Islet precursor cell (in vitro differentiated cells): ENCODE results near the gene NOS2.

Source experiments
- DNase-seq: peaks from one replicate; pipeline ENCODE4 v3.0.0-alpha.2; 2018

The NOS2 gene

GRCh38 chr17:27818401-27819105, 18.2 kb upstream of the NOS2 start:
- DNase-seq: no peak

DNA sequence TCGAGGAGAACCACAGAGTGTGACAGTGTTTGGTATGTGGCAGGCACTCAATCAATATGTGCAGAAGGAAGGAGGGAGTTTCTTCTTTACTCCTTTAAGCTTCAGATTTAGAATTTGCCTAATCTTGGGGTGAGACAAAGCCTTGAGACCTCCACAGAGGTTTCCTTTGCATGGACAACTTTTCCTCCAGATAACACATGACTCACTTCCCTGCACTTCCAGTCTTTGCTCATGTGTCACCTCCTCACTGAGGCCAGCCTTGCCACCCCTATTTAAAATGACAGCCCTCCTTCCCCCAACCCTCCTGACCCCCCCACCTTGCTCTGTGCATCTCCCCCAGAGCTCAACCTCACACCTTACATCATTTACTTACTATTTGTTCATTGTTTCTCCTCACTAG, 17.4 kb upstream of the NOS2 start:
- no peak for DNase-seq

DNA sequence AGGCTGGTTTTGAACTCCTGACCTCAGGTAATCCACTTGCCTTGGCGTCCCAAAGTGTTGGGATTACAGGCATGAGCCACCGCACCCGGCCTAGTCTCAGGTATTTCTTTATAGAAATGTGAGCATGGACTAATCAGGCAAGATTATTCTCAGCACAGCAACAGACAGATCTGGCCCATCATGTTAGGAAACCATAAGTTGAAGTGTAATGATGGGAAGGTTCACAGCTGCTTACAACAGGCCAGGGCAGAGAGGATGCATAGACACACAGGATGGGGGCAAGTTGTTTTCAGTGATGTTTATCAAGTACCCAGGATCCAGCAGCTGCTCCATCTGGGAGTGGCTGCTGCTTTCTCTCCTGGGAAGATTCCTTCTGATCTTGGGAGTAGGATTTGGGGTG, 16.6 kb upstream of the NOS2 start:
- DNase-seq: peak; percentile 41

DNA sequence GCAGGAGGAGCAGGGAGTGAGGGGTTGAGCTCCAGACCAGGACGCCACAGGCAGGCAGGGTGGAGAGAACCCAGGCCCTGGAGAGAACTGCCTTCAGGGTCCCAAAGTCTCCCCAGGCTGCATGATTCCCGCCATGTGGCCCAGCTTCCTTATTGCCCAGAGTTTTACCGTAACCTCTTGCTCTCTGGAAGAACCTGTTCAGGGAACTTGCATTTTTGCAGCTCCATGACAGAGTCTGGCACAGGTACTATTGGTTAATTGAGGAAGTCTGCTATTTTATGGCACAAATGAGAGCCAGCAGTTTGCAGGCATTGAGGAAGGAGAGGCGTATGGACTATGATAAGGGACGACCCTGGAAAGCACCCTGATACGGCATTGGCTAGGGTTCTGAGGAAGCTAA, 11.6 kb upstream of the NOS2 start:
- DNase-seq: no peak

- DNase-seq: peak; percentile 68
These were observed 10.7 kb upstream of the NOS2 start for GRCh38 chr17:27810902-27811557.

DNA sequence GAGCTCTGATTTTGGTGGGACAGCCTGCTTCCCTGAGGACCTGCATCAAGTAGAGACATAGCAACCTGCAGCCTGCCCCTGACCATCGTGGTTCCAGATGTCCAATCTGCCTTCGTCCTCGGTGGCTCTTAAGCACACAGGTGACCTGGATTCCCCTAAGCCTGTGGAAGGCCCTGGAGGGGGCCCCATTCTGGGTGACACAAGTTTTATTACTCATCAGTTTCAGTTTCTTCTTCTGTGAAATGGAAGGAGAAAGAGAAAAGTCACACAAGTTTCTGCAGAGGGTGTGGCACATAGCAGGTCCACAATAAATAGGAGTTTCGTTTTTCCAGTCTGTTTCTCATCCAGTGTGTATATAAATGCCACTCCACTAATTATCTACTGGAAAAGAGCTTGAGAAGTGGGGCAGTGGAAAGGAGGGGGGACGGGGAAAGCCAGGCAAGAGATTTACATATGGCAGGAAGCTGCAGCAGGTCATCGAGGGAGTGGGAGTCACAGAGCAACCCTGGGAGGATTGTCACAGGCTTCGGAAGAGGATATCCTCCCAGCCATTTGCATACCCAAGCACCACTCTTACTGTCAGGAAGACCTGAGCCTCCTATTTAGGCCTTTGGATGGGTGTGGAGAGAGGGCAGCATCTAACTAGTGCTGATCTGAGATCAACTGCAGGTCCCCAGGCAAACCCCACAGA, 10.0 kb upstream of the NOS2 start:
- peak; percentile 47 for DNase-seq

DNA sequence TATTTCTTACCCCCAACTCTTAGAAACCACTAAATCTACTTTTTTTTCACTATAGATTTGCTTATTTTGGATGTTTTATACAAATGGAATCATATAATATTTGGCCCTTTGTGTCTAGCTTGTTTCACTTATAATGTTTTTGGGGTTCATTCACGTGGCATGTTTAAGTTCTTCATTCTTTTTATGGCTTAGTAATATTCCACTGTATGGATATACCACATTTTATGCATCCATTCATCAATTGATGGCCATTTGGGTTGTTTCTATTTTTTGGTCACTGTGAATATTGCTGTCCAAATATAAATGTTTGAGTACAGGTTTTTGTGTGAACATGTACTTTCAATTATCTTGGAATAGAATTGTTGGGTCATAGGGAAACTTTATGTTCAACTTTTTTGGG, 9.2 kb upstream of the NOS2 start:
- no peak for DNase-seq

GRCh38 chr17:27808628-27809027, 8.3 kb upstream of the NOS2 start:
- no peak for DNase-seq

DNA sequence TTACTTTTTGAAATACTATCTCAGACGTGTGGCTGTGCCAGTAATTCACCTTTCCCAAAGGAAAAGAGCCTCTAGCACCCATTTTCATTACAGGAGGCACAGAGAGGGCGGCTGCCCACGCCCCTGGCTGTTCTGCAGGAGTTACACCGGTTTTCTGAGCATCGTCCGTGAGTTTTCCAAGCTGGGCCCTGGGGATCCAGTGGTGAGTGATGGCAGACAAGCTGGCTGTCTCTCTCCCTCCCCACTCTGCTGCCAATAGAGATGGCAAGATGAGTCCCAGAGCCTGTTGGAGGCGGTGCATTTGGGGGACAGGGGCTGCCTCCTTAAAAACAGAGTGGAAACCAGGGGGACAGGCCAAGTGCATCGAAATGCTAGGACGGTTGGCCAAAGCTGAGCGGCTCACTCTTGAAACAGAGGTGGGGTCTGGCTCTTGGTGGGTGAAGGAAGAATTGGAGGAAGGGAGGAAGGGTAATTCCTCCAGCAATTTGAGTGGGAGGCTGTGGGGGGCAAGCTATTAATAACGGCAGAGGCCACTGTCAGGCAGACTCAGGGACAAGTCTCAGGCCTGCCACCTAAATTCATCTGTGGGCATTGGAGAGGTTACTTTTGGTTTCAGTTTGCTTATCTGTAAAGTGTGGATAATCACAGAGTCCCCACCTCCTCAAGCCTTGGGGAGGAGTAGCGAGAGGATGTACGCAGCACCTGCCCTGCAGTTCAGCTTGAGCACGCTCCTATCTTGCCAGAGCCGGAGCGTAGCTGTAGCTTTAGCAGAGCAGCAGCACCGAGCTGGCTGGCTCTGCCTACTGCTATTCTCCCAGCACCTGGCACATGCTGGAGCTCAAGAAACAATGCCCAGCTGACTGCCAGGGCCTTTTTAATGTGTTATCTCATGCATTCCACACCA, 7.5 kb upstream of the NOS2 start:
- no peak for DNase-seq

GRCh38 chr17:27805520-27806146, 5.3 kb upstream of the NOS2 start:
- peak; percentile 97 for DNase-seq

DNA sequence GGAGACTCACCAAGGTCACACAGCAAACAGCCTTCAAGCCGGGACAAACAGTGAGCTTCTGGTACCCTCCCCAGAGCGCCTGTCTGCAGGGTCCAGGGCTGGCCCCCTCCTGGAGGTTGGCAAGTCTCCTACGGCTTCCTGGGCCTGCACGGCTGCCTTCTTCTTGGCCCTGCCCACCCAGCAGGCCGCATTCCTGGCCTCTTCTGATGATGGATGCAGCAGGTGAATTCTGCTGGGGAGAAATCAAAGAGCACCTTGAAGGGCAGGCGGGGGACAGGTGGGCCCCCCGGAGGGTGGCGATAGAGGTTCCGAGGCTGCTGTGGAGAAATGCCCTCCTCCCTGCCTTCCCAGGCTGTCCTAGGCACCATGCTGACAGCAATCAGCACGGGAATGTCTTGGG, 3.8 kb upstream of the NOS2 start:
- no peak for DNase-seq

GRCh38 chr17:27802962-27803680, 2.8 kb upstream of the NOS2 start:
- DNase-seq: peak; percentile 83

DNA sequence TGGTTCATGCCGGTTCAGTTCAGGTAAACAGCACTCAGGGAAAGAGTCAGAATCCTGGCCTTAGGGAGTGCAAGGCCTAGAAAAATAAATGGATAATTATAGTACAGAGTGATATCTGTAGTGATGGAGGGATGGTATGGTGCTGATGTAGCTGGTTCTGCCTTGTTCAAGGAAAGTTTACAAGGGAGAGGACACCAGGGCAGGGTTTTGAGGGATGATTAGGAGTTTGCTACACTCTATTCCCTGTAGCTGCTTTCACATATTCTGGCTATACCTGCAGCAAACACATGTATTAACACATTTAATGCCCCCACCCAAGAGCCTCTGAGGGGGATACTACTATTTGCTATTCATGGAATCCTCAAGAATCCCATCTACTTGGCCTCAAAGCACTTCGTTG, 1.7 kb upstream of the NOS2 start:
- DNase-seq: no peak

GRCh38 chr17:27798376-27798775, 2.0 kb downstream of the NOS2 start:
- DNase-seq: no peak

GRCh38 chr17:27797390-27798091, 2.8 kb downstream of the NOS2 start:
- DNase-seq: no peak

DNA sequence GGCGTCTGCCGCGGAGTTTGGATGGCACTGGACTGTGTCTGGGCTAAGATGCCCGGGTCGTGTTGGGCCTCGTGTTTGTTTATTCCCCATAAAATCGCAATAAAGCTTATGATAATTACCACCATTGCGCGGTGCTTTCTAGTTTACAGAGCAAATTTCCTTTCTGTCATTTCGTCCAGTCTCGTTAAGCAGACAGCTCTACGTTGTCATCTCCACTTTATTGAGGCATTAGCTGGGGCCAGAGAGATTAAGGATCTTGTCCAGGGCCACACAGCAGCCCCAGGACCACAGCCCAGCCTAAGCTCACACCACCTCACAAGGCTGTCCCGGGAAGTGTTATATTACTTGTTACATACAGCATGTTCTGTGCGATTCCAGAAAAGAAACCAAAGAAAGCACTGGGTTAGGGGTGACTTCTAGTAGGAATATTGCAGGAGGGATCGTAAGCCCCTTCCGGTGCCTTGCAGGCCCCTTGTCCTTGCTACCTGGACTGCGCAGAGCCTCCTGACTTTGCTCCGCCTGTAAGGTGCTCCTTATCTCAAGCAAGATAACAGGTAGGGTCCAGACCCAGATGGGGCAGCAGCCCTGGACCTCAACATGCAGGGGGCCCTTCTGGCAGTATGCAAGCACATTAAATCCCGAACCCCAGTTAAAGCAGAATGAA, 6.3 kb downstream of the NOS2 start:
- DNase-seq: no peak

DNA sequence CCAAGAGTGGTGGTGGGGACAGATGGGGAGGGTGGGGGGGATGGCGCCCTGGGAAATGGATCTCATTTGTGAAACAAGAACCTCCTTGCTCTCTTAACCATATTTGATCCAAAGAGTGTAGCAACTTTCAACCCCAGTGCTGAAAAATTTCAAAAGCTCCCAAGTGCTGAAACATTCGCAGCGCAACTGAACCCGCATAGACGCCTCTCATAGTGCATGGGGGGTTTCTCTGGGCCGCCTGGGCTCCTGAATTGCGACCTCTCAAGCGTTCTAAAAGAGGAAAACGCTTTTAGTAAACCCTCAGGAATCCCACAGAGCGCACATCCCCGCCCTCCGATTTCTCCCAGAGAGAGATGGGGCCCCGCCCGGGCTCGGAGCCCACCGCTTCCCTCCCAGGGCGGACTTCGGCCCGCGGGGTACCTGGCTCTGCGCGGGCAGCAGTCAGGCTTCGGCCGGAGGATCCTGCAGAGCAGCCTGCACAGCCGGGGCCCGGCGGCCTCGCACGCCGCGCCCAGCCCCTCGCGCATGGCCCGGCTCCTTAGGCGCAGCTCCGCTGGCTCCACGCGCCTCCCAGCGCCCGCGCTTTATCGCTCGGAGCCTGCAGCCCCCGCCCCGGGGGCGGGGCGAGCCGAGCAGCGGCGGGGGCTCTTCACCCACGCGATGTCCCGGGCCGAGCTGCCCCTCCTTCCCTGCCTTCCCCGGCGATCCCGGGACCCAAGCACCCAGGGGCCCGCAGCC, 7.0 kb downstream of the NOS2 start:
- peak; percentile 78 for DNase-seq

DNA sequence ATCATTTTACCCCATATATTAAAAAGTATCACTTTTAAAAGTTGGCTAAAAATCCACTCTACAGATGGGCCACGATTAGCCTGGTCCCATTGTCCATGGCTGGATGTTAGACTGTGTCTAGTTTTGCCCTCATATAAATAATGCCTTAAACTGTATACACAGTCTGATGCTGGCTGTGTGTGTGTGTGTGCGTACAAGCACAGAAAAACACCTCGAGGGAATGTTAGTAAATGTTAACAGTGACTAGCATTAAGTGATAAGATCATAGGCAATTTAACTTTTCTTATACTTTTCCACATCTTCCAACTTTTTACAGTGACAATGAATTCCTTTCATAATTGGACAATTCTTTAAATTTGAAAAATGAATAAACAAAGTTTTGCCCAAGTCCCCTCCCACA, 8.2 kb downstream of the NOS2 start:
- DNase-seq: no peak

GRCh38 chr17:27788919-27789318, 11.4 kb downstream of the NOS2 start:
- no peak for DNase-seq
